Measurements from ENCODE around the gene UBE2L6. TPM values are rescaled to one million over a fixed set of nuclear protein-coding genes. Genes with fewer than 3 reads are reported as not detected.

UBE2L6 gene
- total and polyA plus RNA-seq, 11 donors, result 10.2 to 175 (median 14.5) TPM

DNA sequence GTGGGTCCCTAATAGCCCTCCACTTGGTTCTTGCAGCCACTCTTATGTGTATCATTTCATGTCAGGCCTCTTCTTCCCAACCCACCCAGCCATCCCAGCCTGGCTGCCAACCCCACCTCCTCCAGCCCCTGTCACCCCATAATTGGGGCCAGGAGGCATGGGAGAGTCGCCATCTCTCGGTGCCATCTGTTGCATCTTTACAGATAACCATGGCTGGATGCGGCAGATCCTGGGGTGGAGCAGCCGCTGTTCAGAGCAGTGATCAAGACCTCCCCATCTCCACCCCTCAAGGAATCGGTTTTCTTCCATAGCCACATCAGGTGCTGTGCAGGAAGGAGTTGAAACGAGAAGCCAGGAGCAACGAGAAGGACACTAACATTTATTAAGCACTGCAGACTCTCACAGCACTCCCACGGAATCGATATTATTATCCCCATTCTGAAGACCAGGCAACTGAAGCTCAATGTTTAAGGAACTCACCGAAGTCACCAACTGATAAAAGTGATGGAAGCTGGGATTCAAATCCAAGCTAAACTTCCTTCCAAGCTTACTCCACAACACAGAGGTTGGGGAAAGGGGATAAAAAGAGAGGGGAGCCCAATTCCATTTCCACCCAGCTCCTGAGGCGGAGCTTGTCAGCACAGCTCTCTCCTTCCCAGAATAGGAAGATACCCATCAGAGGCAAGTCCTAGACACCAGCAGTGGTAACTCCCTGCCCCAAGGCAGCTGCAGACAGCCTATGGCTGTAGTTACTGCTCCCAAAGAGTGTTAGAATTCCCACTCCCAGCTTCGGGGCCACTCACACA is 54.6 kb downstream of the UBE2L6 start:
- ATAC-seq (no peak), DNase-seq (no peak)
- Histone ChIP-seq H3K27me3 (no peaks in the 10 kb centered on the region), H3K9me3 (no peaks in the 10 kb centered on the region), H3K27ac (peak overlapping the region in 1 of 12 donors; percentile 8), H3K4me1 (peaks cover 0 to 25% (median 12%) of the 10 kb centered on the region in 12 donors), H3K4me3 (no peak overlapping the region), H3K36me3 (no peaks in the 10 kb centered on the region)
- TF ChIP-seq, protein P1, sequence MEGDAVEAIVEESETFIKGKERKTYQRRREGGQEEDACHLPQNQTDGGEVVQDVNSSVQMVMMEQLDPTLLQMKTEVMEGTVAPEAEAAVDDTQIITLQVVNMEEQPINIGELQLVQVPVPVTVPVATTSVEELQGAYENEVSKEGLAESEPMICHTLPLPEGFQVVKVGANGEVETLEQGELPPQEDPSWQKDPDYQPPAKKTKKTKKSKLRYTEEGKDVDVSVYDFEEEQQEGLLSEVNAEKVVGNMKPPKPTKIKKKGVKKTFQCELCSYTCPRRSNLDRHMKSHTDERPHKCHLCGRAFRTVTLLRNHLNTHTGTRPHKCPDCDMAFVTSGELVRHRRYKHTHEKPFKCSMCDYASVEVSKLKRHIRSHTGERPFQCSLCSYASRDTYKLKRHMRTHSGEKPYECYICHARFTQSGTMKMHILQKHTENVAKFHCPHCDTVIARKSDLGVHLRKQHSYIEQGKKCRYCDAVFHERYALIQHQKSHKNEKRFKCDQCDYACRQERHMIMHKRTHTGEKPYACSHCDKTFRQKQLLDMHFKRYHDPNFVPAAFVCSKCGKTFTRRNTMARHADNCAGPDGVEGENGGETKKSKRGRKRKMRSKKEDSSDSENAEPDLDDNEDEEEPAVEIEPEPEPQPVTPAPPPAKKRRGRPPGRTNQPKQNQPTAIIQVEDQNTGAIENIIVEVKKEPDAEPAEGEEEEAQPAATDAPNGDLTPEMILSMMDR (IDR thresholded peaks at IDR 0.05), result no peak
- TF ChIP-seq POLR2A (IDR thresholded peaks at IDR 0.05), result no peak
- intact Hi-C loops (cut with DNase I), result loop anchor here in 1 of 10 donors (10.0 kb wide), 1 partner anchor 168 kb away; no protein-coding TSS in a partner anchor
- WGBS, 4 donors, result 83 to 86% (median 85%) methylated on average over 12 of the region's 12 CpGs

DNA sequence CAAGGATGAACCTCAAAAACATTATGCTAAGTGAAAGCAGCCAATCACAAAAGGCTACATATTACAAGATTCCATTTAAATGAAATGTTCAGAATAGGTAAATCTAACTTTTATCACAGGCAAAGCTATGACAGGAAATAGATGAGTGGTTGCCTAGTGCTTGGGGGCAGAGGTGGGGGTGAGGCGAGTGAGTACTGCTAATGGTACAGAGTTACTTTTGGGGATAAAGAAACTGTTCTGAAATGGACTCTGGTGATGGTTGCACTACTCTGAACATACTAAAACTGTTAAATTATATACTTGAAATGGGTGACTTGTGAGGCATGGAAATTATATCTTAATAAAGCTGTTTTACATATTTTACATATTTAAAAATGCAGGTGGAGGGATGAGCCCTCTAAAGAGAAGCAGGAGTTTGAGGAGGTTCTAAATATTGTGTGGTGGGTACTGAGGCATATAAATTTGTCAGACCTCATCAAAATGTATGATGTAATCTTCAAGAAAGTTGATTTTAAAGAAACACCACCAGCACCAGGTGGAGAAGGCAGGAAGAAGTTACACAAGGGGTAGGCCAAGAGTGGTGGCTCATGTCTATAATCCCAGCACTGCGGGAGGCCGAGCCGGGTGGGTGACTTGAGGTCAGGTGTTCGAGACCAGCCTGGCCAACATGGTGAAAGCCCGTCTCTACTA is 55.6 kb downstream of the UBE2L6 start:
- Histone ChIP-seq H3K27me3 (no peaks in the 10 kb centered on the region), H3K36me3 (peaks cover 0 to 8% (median 0%) of the 10 kb centered on the region in 9 donors), H3K4me1 (peaks cover 0 to 25% (median 12%) of the 10 kb centered on the region in 12 donors), H3K9me3 (no peaks in the 10 kb centered on the region), H3K4me3 (no peak overlapping the region), H3K27ac (no peak overlapping the region)
- TF ChIP-seq POLR2A (IDR thresholded peaks at IDR 0.05), result no peak
- TF ChIP-seq, protein P1 (IDR thresholded peaks at IDR 0.05), result no peak
- DNase-seq (no peak), ATAC-seq (no peak)
- intact Hi-C loops (cut with DNase I), result loop anchor here in 1 of 10 donors (10.0 kb wide), 1 partner anchor 167 kb away; no protein-coding TSS in a partner anchor
- 92 to 94% (median 92%) methylated on average over 6 of the region's 6 CpGs for WGBS, 4 donors

DNA sequence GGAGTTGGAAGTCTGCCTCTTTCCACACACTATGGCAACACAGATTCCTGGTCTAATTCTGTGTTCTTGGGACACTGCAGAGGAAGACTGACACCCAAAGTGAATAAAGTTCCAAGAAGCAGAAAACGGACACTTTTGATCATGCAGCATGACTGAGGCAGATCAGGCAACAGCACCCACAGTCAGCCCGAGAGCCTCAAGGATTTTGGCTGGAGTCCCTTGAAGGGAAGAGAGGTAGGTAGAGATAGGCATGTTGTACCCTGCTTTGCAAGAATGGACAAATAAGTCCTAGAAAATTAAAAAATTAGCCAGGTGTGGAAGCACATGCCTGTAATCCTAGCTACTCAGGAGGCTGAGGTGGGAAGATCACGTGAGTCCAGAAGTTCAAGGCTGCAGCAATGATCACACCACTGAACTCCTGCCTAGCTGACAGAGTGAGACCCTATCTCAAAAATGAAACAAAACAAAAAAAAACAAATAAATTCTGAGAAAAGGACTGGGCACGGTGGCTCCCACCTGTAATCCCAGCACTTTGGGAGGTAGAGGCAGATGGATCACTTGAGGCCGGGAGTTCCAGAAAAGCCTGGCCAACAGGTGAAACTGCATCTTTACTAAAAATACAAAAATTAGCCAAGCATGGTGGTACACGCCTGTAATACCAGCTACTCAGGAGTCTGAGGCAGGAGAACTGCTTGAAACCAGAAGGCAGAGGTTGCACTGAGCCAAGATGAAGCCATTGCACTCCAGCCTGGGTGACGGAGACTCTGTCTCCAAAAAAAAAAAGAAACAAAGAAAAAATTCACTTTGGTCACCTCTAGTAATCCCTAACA is 58.9 kb downstream of the UBE2L6 start:
- intact Hi-C loops (cut with DNase I), result no loop called here
- Histone ChIP-seq H3K27ac (no peak overlapping the region), H3K9me3 (no peaks in the 10 kb centered on the region), H3K36me3 (peaks cover 0 to 21% (median 0%) of the 10 kb centered on the region in 9 donors), H3K4me1 (peaks cover 0 to 5% (median 0%) of the 10 kb centered on the region in 12 donors), H3K4me3 (no peak overlapping the region), H3K27me3 (no peaks in the 10 kb centered on the region)
- DNase-seq (no peak), ATAC-seq (no peak)
- TF ChIP-seq, protein P1 (IDR thresholded peaks at IDR 0.05), result no peak
- TF ChIP-seq POLR2A (IDR thresholded peaks at IDR 0.05), result no peak
- WGBS, 4 donors, result 90 to 95% (median 94%) methylated on average over 7 of the region's 7 CpGs
